CD4-positive, alpha-beta T cell treated with Interleukin-17A for 1 hour (primary cell): ENCODE measurements around the gene BIRC2.

Experiments used
- DNase-seq: peaks from one replicate; pipeline ENCODE4 v3.0.0-alpha.2; 2020

The BIRC2 gene

DNA sequence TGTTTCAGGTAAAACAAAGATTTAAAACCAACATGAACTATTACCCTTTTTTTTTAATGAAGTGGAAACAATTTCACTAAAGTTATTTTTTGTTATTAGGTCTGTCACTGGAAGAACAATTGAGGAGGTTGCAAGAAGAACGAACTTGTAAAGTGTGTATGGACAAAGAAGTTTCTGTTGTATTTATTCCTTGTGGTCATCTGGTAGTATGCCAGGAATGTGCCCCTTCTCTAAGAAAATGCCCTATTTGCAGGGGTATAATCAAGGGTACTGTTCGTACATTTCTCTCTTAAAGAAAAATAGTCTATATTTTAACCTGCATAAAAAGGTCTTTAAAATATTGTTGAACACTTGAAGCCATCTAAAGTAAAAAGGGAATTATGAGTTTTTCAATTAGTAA, 30.9 kb downstream of the BIRC2 start:
- no peak for DNase-seq

DNA sequence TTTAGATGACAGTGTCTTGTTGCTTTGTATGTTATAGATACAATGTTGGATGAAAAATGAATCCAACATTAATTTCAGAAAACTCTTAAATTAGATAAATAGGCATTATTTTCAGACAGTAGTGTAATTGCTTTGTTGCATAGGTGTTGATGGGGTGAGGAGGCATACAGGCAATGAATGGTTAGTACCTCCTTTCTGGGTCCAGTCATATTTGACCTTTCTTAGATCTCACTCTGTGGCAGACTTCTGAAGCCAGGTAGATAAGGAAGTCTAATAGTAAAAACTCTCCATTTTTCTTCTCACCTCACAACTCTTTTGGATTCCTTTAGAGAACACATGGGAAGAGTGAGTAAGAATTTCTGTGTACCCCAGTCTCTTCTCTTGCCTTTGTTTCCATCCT, 31.8 kb downstream of the BIRC2 start:
- DNase-seq = no peak

GRCh38 chr11:102382384-102382783, 35.4 kb downstream of the BIRC2 start:
- DNase-seq = no peak

DNA sequence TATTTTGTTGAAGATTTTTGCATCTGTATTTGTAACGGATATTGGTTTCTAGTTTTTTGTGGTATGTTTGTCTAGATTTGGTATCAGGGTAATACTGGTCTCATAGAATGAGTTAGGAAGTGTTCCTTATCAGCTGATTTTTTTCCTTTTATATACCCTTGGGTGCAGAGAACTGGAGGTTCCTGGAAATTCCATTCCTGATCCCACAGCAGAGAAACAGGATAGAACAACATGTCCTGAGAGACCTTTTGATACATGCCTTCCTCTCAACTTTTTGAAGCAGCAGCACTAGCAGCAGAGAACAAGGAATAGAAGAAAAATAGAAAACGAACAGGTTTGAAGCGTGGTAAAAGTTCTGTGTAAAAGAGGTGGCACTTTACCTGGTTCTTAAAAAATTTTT, 36.8 kb downstream of the BIRC2 start:
- no peak for DNase-seq

- no peak for DNase-seq
These were observed 37.5 kb downstream of the BIRC2 start for GRCh38 chr11:102384419-102385079.

- no peak for DNase-seq
These were observed 38.3 kb downstream of the BIRC2 start for GRCh38 chr11:102385085-102386007.

DNA sequence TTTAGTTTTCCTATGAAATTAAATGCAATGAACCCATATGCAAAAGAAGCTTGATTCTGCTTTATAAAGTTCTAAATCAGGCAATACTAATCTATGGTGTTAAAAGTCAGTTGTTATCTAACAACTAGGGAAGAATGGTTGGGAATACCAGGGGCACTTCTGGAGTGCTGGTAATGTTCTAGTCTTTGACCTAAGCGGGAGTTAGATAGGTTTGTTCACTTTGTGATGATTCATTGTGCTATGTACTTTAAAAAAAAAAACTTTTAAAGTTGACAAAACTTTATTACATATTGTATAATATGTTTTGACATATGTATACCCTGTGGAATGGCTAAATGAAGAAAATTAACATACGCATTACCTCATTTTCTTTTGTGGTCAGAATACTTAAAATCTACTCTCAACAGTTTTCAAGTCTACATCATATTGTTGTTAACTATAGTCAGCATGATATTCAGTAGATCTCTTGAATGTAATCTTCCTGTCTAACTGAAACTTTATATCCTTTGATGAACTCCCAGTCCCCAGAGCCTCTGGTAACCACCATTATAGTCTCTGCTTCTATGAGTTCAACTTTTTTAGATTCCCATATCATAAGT, 39.2 kb downstream of the BIRC2 start:
- no peak for DNase-seq

DNA sequence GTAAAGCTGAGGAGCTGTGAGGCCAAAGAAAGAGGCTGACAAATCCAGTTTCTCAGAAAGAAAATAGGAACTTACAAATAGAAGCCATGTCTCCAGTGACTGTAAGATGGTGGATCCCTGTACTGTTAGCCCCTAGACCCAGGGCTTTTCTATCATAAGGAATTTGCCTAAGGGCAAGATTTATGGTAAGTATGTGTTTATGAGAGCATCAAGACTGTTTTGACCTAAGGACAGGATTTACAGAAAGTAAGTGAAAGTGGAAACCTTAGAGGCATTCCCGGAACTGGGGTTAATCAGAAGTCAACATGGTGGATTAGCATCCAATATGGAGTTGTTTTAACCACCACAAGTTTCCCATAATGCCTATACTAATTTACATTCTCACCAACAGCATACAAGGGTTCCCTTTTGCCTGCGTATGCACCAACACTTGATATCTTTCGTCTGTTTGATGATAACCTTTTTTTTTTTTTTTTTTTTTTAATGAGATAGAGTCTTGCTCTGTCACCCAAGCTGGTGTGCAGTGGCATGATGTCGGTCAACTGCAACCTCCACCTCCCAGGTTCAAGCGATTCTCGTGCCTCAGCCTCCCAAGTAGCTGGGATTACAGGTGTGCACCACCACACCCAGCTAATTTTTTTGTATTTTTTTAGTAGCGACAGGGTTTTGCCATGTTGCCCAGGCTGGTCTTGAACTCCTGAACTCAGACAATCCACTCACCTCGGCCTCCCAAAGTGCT, 40.2 kb downstream of the BIRC2 start:
- DNase-seq = no peak

GRCh38 chr11:102389253-102389652, 42.2 kb downstream of the BIRC2 start:
- DNase-seq = no peak

GRCh38 chr11:102390667-102391465, 43.9 kb downstream of the BIRC2 start:
- DNase-seq = peak; percentile 72

- DNase-seq = no peak
These were observed 44.7 kb downstream of the BIRC2 start for GRCh38 chr11:102391549-102392237.

- DNase-seq = no peak
These were observed 46.3 kb downstream of the BIRC2 start for GRCh38 chr11:102393272-102393730.

GRCh38 chr11:102395720-102396393, 48.8 kb downstream of the BIRC2 start:
- no peak for DNase-seq

GRCh38 chr11:102396708-102397563, 49.9 kb downstream of the BIRC2 start:
- no peak for DNase-seq

GRCh38 chr11:102398297-102398696, 51.3 kb downstream of the BIRC2 start:
- DNase-seq = no peak

DNA sequence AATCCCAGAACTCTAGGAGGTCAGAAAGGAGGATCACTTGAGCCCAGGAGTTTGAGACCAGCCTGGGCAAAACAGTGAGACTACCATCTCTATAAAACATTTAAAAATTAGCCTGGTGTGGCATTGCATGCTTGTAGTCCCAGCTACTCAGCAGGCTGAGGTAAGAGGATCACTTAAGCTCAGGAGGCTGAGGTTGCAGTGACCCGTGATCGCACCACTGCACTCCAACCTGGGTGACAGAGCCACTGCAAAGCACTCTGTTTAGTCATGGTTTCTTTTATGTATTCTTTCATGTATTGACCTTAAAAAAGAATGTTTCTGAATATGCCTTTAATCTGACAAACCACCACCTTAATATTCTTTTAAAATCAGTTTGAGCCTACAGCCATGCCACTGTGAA, 52.2 kb downstream of the BIRC2 start:
- DNase-seq = no peak

GRCh38 chr11:102400603-102401002, 53.6 kb downstream of the BIRC2 start:
- no peak for DNase-seq

- DNase-seq = no peak
These were observed 54.9 kb downstream of the BIRC2 start for GRCh38 chr11:102401905-102402304.

- DNase-seq = no peak
These were observed 55.5 kb downstream of the BIRC2 start for GRCh38 chr11:102402548-102402947.

- no peak for DNase-seq
These were observed 58.5 kb downstream of the BIRC2 start for GRCh38 chr11:102405501-102405900.
